CD1c-positive myeloid dendritic cell (primary cell): ENCODE measurements around the gene SFPQ.
"Not testable (repeated sequence)": the region's sequence is repeated elsewhere in the genome, so short reads cannot be mapped to it uniquely, and the experiment has no call there.

Source experiments
- DNase-seq: peaks from one replicate; pipeline ENCODE4 v3.0.0-alpha.2; 2016; ENCODE audit errors: extremely low spot score

The SFPQ gene

DNA sequence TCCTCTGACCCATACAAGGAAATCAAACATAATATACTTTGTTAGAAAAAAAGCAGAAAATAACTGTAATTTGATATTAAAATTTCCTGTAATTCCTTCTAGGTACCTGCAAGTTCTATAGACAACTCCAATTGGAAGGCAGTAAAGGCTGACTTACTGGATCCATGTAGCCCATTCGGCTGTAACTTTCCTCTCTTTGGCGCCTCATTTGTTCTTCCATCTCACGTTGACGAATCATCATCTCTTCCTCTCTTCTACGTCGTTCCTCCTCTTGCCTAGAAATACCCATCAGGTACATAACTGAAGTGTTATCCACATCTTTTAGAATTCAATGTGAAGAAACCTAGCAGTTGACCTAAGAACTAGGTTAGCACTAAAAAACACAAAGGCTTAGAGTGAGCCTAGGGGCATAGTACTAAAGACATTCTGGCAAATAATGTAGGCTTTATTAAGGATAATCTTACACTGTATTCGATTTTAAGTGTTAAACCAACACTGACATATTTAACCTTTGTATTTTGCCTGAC is 5.1 kb downstream of the SFPQ start:
- no peak for DNase-seq

DNA sequence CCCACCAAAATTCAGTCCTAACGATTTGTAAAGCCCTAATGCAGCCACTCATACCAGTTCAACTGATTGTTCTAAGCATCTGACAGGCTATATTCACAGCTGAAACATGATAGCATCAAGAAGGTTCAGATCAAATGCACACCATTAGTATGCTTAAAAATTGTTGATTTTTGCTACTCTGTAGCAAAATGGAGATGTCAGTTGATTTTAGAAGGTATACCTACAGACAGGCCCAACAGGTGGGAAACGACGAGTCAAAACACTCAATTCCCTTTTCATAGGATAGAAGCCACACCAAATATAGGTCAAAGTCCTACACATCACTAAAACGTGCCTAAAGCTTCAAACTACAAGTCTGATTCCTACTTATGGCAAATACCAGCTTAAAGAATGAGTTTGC is 6.7 kb downstream of the SFPQ start:
- DNase-seq, result no peak

DNA sequence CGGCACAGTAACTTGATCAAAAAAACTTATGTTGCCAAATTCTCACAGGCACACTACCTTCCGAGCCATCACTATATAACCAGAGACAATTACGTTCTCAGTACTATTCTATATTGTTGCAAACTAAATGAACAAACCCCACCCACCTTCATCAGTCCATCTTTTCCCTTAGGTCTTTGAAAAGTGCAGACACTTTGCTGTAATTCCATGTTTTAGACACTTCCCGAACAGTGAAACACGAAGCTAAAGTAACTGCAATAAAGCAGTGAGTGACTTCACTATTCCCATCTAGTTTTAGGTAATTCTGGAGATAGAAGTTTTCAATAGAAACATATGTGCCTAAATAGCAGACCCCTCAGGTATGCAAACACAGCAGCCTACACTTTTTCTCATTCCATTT is 7.7 kb downstream of the SFPQ start:
- DNase-seq, result no peak

DNA sequence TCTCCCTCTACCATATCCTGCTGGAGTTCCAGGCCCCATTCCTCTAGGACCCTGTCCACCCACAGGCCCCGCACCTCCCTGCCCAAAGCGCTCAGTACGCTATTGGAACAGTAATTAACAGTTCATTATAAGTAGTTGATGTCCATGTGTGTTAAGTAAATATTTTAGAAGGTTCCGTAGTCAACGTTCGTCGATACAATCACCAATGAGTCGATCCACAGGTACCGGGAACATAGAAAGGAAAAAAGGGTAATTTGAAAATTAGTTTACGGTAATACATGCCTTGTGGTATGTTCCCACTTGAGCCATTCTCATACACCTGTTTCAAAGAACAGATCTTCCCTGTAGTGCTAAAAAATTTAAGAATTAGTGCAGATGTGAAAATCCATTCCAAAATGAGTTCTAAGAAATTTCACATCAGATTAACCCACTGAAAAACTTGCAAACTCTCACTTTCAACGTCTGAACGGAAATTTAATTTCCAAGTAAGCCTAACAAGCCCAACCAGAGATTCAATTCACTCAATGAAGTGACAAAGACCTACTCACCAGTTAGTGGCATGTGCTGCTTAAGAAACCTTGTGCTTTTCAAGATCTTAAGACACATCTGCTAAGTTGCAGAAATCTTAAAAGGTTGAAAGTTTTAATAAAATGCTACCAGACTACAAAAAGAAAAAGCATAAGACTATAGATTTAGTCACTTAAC is 8.3 kb downstream of the SFPQ start:
- no peak for DNase-seq

DNA sequence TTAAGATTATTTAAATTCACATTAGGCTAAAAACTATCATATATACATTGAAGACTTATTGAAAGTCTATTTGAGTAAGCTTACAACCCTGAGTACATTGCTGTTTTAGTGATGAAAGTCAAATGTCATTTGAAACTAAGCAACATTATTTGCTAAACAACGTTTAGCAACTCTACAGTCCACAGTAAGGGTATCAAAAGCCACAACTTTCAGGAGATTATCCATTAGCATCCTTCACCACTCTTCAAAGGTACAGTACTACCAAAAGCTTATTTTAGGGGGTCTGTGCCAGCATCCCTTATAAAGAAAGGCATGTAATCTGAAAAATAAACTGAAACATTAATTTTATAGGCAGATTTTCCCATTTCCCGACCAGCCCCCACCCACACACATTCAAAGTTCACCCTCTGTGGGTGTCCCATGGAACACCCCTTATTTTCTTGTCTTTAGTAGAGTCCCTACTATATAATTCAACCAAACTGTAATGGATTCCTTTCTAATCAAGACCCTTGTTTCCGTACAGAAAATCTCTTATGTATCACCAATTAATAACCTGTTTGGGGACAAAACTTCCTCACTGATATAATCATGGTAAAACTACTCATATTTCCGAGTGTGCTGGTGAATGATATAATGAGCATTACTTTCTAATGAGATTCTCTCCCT is 11.0 kb downstream of the SFPQ start:
- no peak for DNase-seq

DNA sequence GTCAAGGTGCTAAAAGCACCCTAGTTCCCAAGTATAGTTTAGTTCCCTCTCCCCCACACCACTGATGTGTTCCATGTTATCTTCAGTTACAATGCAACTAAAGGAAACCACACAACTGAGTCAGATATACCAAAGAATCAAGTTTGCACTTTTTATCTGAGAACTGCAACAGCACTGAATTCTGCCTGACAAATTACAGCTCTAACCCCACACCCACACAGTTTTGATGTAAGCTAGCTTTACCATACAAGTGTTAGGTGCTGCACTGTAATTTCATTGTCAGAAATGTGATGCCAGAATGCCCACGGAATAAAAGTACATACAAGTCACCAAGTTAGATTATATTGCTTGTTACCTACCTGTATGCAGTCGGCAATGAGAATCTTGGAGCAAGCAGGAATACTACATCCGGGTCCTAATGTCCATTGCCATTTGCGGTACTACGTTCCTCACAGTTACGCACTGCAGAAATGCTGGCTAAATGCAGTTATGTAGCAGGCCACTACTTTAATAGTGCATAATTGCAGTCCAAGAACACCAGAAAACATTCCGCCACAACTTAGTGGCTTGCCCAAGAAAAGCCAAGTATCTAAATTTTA is 12.1 kb downstream of the SFPQ start:
- DNase-seq, result no peak

DNA sequence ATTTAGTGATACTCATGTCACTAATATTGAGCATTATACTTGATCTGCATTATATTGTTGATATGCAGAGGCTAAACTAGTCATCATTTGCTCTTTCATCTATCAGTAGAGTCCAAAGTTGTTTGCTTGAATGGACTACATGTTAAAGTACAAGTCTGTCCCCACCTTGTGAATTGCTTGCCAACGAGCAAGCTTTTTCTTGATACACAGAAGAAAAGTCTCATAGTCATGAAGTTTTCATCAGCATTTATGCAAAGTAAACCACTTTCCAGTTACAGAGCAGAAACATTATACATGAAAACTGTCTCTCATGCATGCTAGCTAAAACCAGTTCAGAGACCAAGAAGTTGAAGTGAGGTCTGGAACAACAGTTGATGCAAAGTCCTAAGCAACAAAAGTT is 13.0 kb downstream of the SFPQ start:
- DNase-seq, result no peak

DNA sequence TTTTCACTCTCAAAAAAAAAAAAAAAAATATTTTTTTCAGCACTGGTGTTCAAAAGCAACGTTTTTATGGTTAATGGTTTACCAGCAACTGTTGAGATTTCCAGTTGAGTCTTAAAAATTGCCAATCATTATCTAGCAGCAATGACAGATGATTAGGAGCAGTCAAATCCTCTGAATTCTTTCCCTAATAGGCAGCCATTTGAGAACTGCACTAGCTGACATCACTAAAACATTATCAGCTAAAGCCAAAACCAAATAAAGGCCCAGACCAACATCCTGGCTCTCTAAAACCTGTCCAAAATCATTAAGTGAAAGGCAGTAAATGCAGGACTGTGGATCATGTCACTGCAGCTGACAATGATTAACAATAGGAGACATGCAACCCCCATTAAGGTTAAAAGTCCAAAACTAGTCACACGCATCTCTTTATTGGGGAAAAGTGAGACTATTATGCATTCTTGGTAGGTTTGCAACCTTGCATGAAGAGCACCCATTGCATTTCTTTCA is 14.0 kb downstream of the SFPQ start:
- no peak for DNase-seq

DNA sequence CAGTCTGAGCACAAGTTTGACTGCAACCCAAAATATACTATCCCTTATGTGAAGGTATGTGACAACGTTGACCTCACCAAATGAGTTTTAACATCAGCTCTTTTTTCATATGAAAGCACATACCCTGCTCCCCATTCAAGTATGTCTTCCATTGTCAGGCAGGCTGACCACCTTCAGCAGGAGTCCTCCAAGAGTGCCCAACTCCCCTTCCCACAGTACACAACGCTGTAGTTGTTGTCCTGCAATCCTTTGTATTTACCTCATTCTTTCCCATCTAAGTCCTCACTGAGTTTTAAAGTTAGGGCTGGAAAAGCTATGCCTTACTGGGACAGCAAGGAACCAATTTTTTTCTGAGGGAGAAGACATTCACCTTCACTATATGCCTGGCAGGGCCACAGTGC is 14.7 kb downstream of the SFPQ start:
- no peak for DNase-seq

DNA sequence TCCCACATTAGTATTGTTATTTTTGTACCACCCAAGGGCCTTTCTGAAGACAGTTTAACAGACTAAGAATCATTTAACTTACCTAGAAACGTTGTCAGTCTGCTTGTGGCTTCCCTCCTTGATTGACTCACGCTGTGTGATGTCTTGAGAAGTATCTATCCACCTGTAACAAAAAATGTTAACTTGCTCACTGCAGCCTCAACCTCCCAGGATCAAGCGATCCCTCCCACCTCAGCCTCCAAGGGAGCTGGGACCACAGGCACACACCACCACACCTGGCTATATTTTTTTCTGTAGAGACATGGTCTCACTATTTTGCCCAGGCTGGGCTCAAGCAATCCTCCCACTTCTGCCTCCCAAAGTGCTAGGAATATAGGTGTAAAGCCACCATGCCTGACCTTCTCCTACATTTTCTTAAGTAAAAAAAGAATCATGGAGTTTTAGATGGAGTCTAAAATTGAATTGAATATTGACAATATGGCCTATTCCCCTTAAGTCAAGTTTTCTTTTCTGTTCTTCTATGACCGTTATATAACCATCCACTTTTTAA is 15.6 kb downstream of the SFPQ start:
- DNase-seq, result no peak

DNA sequence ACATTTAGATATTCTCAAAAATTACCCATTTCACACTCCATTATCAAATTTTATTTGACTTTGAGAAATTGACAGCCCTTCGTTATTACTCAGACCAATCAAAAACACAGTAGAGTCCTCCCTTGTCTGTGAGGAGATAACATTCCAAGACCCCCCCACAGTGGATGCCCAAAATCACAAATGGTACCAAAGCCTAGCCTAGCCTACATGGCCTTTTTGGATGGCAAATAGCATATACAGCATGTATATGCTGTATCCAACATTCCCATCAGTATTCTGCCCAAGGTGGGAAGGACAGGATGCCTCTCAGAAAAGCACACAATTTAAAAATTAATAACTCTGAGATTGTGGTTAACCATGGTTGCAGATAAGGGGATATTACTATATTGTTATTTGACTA is 17.3 kb downstream of the SFPQ start:
- DNase-seq, result no peak

DNA sequence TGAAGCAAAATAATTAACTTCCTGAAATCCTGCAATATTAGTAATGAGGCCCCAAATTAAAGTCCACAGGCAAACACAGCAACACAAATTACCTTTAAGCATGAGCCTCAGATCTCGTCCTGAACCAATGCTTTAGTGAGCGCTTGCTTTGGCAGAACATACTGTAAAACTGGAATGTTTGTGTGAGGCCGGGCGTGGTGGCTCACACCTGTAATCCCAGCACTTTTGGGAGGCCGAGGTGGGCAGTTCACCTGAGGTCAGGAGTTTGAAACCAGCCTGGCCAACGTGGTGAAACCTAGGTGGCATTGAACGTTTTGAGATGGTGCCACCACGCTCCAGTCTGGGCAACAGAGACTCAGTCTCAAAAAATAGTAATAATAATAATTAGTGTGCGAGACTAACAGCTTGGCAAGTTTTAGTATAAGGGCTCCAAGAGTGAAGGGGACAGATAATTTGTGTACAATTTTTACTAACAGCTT is 17.8 kb downstream of the SFPQ start:
- DNase-seq, result no peak

DNA sequence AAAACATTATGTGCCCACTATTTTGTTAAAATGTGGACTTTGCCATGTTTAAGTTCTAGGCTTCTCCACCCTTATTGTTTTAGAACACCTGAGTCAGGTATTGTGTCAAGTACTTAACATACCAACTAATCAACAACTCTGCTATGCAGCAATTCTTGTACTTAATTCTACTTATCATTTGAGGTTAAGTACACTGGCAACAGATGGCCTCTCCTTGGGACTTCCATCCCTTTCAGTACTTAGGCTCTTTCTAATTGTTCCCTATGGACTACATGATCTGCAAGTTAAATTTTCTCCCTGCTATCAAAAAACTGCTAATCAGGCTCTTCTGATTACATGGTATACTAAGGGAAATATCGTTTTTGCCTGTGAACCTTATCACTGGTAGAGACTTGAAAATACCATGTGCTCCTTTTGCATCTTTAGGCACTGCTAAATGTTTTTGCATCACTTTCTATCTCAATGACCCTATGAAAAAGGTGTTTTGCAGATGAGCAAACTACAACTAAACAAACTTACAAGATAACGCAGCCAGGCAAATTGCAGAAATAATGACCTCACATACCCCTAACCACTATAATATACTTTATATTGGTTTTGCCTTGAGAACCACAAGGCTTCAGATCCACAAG is 18.9 kb downstream of the SFPQ start:
- no peak for DNase-seq

DNA sequence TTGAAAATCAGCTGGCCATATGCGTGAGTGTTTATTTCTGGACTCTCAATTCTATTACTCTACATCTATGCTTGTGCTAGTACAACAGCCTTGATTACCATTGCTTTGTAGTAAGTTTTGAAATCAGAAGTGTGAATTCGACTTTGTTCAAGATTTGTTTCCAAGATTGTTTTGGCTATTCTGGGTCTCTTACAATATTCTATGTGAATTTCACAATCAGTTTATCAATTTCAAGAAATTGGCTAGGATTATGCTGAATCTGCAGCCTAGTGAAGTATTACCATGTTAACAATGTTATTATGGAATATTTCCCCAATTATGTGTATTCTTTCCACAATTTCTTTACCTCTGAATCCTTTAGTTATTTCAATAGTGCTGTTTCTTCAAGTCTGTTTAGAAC is 19.5 kb downstream of the SFPQ start:
- DNase-seq, result no peak

DNA sequence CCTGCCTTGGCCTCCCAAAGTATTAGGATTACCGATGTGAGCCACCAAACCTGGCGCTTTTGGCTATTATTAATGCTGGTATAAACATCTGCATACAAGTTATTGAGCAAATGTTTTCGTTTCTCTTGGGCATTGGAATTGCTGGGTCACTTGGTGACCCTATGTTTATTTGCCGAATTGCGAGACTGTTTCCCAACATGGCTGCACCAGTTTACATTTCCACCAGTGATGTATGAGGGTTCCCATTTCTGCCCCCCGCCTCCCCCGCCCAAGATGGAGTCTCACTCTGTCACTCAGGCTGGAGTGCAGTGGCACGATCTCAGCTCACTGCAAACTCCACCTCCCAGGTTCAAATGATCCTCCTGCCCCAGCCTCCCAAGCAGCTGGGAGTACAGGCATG is 20.9 kb downstream of the SFPQ start:
- no peak for DNase-seq

DNA sequence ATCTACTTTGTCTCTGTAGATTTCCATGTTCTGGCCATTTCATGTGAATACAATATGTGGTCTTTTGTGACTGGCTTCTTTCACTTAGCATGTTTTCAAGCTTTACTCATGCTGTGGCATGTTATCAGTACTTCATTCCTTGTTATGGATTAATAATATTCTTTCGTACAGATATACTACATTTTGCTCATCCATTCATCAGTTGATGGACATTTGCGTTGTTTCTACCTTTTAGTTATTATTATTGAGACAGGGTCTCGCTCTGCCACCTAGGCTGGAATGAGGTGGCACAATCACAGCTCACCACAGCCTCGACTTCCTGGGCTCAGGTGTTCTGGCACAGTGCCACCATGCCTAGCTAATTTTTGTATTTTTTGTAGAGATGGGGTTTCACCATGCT is 21.4 kb downstream of the SFPQ start:
- no peak for DNase-seq

DNA sequence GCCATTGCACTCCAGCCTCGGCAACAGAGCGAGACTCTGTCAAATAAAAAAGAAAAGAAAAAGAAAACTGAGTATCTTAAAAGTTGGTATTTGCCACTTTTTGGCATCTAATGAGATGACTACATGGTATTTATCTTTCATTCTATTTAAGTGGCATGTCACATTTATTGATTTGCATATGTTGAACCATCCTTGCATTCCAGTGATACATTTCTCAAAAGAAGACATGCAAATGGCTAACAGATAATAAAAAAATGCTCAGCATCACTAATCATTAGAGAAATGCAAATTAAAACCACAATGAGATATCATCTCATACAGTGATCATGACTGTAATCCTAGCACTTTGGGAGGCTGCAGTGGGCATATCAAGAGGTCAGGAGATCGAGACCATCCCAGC is 28.1 kb downstream of the SFPQ start:
- no peak for DNase-seq

DNA sequence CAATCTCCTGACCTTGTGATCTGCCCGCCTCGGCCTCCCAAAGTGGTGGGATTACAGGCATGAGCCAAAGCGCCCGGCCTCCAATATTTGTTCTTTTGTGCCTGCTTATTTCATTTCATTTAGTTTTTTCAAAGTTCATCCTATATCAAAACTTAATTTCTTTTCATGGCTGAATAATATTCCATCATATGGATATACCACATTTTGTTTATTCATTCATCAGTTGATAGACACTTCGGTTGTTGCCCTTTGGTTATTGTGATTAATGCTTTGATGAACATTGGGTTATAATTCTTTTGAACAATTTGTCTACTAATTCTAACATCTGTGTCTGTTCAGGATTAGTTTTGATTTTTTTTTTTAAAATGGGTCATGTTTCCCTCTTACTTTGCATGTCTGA is 41.7 kb downstream of the SFPQ start:
- DNase-seq, result no peak

DNA sequence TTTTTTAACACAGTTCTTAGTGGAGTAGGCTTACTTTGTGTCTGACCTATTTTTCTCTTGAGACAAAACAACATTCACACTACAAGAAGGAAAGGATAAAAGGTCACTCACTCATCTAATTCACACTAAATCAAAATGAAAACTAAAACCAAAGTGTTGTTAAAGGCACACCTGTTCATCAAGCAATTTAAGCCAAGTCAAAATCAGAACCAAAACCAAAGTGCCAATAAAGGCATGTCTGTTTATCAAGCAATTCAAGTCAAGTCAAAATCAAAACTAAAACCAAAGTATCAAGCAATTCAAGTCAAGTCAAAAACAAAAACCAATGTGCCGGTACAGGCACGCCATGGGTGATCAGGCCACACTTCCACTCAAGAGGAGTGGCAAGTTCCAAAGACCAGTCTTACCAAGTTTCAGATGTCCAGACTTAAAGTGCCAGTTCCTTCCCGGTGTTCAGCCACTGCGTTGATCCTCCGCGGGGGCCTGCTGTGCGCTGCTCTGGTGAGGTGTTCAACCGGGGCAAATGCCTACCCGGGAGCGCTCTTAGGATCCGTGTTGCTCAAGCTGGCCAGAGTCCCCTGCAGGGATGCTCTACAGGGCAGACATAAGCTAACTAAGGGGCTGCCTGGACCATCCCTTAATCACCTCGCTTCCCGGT is 46.9 kb downstream of the SFPQ start:
- DNase-seq, result not testable (repeated sequence)

DNA sequence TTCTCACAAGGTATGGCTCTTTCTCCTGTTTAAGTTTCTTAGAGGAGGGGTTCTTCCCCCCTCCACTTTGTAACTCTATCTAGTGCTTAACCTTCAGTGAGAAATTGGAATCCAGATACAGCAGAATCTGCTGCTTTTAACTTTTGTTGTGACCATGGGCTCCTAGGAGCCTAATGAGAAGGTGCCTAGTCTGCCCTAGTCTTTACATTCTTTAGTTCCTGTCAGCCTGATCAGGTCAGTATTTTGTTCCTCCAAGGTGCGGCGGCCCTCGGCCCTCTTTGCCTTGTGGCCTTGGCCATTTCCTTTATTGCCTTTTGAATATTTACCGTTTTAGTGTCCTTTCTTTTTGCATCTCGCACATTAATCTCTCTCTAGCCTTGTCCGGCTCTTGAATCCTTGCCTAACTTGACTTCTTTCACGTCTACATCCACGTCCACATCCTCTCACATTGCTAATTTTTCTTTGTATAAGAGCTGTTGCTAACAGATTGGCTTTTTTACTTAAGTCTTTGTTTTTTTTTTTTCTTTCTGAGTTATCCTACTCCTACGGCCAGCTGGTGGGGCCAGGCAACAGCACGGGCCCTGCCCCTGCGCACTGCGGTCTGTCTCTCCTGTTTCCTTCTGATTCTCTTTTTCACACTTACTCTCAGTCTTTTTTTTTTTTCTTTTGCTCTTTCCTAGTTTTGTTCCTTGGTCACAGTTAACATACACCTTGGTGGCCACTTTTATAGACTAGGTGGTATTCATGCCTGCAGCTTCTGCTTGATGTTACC is 49.0 kb downstream of the SFPQ start:
- no peak for DNase-seq

DNA sequence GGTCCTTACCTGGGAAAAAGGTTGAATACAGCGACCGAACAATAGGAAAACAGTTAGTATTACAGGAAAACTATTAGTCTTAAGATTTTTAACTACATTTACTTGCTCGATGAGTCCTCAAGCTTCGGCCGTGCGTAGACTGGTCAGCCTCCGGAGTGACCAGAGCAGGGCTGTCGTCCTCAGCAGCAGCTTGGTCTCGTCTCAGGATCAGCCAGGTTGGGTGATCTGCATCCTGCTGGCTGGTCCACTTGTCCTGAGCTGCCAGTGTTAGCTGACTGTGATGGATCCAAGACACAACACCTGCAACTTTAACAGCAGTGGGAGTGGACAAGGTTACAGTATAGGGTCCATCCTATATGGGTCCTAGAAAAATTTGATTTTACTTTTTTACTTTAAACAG is 50.2 kb downstream of the SFPQ start:
- not testable (repeated sequence) for DNase-seq
